SU-DHL-6 (cell line): ENCODE results near the gene FFAR1.

Experiments
- H2AFZ ChIP-seq: fragments of 200-600 bp; sonication (generic); 2 replicates; pipeline ENCODE4 v1.6.1; 2014; ENCODE audit warnings: low read depth, mild to moderate bottlenecking, moderate library complexity, mixed read lengths, antibody characterized with exemption, low read length; ENCODE audit not compliant: severe bottlenecking
- H3F3A ChIP-seq: fragments of 200-600 bp; shearing (Covaris generic); 2 replicates; pipeline ENCODE4 v1.6.0; 2016; ENCODE audit warnings: antibody characterized with exemption, mild to moderate bottlenecking; ENCODE audit not compliant: insufficient read depth
- H3K27ac ChIP-seq: fragments of 200-600 bp; sonication (generic); 2 replicates; pipeline ENCODE4 v1.5.1; 2016; ENCODE audit warnings: low read depth, mild to moderate bottlenecking, low read length, moderate library complexity, mixed read lengths
- H3K27me3 ChIP-seq: fragments of 200-600 bp; sonication (generic), shearing (Covaris generic); 2 replicates; pipeline ENCODE4 v1.6.0; 2014; ENCODE audit warnings: mild to moderate bottlenecking, low read length
- H3K36me3 ChIP-seq: fragments of 200-600 bp; sonication (generic); 2 replicates; pipeline ENCODE4 v1.6.1; 2014; ENCODE audit warnings: mild to moderate bottlenecking, low read length, mixed read lengths
- H3K4me2 ChIP-seq: fragments of 300-600, 200-600 bp; shearing (Covaris generic), sonication (generic); 2 replicates; pipeline ENCODE4 v1.6.0; 2014; ENCODE audit warnings: low read length, low read depth, mild to moderate bottlenecking; ENCODE audit not compliant: poor library complexity, severe bottlenecking
- H3K4me3 ChIP-seq: fragments of 200-600 bp; sonication (generic); 2 replicates; pipeline ENCODE4 v1.5.1; 2014; ENCODE audit warnings: antibody characterized with exemption, low read length, mild to moderate bottlenecking, mixed read lengths; ENCODE audit not compliant: insufficient read depth, poor library complexity, severe bottlenecking
- H3K79me2 ChIP-seq: fragments of 200-600 bp; sonication (generic); 2 replicates; pipeline ENCODE4 v1.6.1; 2014; ENCODE audit warnings: mild to moderate bottlenecking, low read length, moderate library complexity; ENCODE audit not compliant: insufficient read depth
- H3K9ac ChIP-seq: fragments of 200-600 bp; sonication (generic); 2 replicates; pipeline ENCODE4 v1.7.0; 2014; ENCODE audit warnings: mild to moderate bottlenecking, low read length
- H3K9me2 ChIP-seq: fragments of 200-600 bp; sonication (generic); replicated peaks from 2 replicates; pipeline ENCODE4 v1.6.1; 2014; ENCODE audit warnings: low read length; ENCODE audit not compliant: insufficient read depth
- H3K9me3 ChIP-seq: fragments of 200-600 bp; sonication (generic); 2 replicates; pipeline ENCODE4 v1.6.1; 2014; ENCODE audit warnings: low read length, mixed read lengths; ENCODE audit not compliant: insufficient read depth
- H4K20me1 ChIP-seq: fragments of 200-600 bp; sonication (generic); 2 replicates; pipeline ENCODE4 v1.6.1; 2014; ENCODE audit warnings: low read depth, mild to moderate bottlenecking, antibody characterized with exemption, low read length, moderate library complexity, mixed read lengths
- CTCF ChIP-seq: fragments of 200-600 bp; sonication (generic); IDR thresholded peaks from one replicate; pipeline ENCODE4 v1.5.1; 2017; ENCODE audit warnings: antibody characterized with exemption, mild to moderate bottlenecking, low read length, moderate library complexity; ENCODE audit not compliant: insufficient read depth, poor library complexity, severe bottlenecking
- EZH2phosphoT487 ChIP-seq: fragments of 200-600 bp; sonication (generic), shearing (Covaris generic); conservative IDR thresholded peaks from 2 replicates; pipeline ENCODE4 v1.6.1; 2018; ENCODE audit warnings: mild to moderate bottlenecking, antibody characterized with exemption, low read length, moderate library complexity, mixed read lengths

FFAR1 gene

GRCh38 chr19:35310811-35311465 lies 36.8 kb upstream of the FFAR1 start:
- Histone ChIP-seq H3K9me2 (no peaks in the 10 kb centered on the region), H2AFZ (no peak overlapping the region), H3K4me3 (no peak overlapping the region), H3K36me3 (no peaks in the 10 kb centered on the region), H4K20me1 (no peaks in the 10 kb centered on the region), H3K9ac (no peak overlapping the region), H3K27me3 (no peaks in the 10 kb centered on the region), H3K9me3 (no peaks in the 10 kb centered on the region), H3K4me2 (no peak overlapping the region), H3K27ac (no peak overlapping the region), H3F3A (no peaks in the 10 kb centered on the region), H3K79me2 (no peaks in the 10 kb centered on the region)
- no peak for TF ChIP-seq CTCF
- TF ChIP-seq EZH2phosphoT487: no peak

GRCh38 chr19:35311901-35312665 lies 35.6 kb upstream of the FFAR1 start:
- no peaks in the 10 kb centered on the region for H3K79me2 ChIP-seq
- H3K27me3 ChIP-seq: no peaks in the 10 kb centered on the region
- H3K4me2 ChIP-seq: no peak overlapping the region
- no peak overlapping the region for H3K4me3 ChIP-seq
- H3K27ac ChIP-seq: no peak overlapping the region
- TF ChIP-seq CTCF (no peak), EZH2phosphoT487 (no peak)
- H3K36me3 ChIP-seq: no peaks in the 10 kb centered on the region
- H3F3A ChIP-seq: no peaks in the 10 kb centered on the region
- H3K9me2 ChIP-seq: no peaks in the 10 kb centered on the region
- H2AFZ ChIP-seq: no peak overlapping the region
- no peaks in the 10 kb centered on the region for H3K9me3 ChIP-seq
- no peaks in the 10 kb centered on the region for H4K20me1 ChIP-seq
- H3K9ac ChIP-seq: no peak overlapping the region

GRCh38 chr19:35313587-35313986 lies 34.1 kb upstream of the FFAR1 start:
- Histone ChIP-seq H3K9me2 (no peaks in the 10 kb centered on the region), H3K4me2 (no peak overlapping the region), H3K9me3 (no peaks in the 10 kb centered on the region), H3K36me3 (no peaks in the 10 kb centered on the region), H3K79me2 (no peaks in the 10 kb centered on the region), H3F3A (no peaks in the 10 kb centered on the region), H4K20me1 (no peaks in the 10 kb centered on the region), H3K27ac (no peak overlapping the region), H3K4me3 (no peak overlapping the region), H3K9ac (no peak overlapping the region), H3K27me3 (no peaks in the 10 kb centered on the region), H2AFZ (no peak overlapping the region)
- no peak for TF ChIP-seq EZH2phosphoT487
- no peak for TF ChIP-seq CTCF
